ENCODE data around the gene CFAP57.
A peak's percentile ranks its signal among the peaks of the same experiment; 100 is the strongest.

CFAP57 gene

DNA sequence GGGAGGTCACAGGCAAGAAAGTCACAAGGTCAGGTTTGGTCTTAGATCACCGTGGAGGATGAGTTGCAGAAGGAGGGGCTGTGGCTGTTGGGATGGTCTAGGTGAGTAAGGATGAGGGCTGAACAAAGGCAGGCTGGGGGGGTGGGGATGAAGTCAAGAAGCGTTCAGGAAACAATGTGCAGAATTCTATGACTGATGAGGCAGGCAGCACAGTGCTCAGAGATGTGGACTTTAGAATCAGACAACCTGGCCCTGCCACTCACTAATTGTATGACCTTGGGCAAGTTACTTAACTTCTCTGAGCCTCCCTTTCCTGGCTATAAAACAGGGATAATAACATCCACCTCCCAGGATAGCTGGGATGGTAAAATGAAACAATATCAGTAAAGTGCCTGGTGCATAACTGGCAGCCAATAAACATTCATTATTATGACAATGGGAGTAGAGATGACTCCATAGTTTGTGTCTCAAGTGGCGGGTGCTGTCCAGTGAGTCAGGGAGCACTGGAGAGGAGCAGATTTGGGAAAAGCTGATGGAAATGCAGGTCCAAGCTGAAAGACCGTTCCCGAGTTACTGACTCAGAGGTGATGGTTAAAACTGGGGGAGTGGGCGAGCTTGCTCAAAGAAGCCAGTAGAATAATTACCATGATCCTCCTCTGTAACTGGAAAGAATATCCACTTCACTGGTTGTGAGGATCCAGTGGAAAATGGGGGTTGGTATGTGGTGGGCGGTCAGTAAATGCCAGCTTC is 130.8 kb downstream of the CFAP57 start:
- Histone ChIP-seq H3F3A (ENCODE audit: low read depth) (no peaks in the 10 kb centered on the region), H3K9me3 (ENCODE audit: insufficient read depth, low read depth, low read length) (no peaks in the 10 kb centered on the region), H3K27me3 (ENCODE audit: insufficient read depth, low read length, poor library complexity, severe bottlenecking) (no peaks in the 10 kb centered on the region), H3K36me3 (ENCODE audit: insufficient read depth, low read length) (no peaks in the 10 kb centered on the region), H3K9me2 (replicated peaks; ENCODE audit: low read depth, low read length) (no peaks in the 10 kb centered on the region), H3K4me3 (ENCODE audit: low read length, poor library complexity, severe bottlenecking) (no peak overlapping the region), H3K79me2 (ENCODE audit: insufficient read depth, low read length) (no peaks in the 10 kb centered on the region), H3K9ac (ENCODE audit: low read depth, low read length, poor library complexity, severe bottlenecking) (no peak overlapping the region), H3K4me2 (ENCODE audit: low read depth, low read length, poor library complexity, severe bottlenecking) (peak overlapping the region; percentile 16), H4K20me1 (ENCODE audit: insufficient read depth, low read length, poor library complexity, severe bottlenecking) (no peaks in the 10 kb centered on the region), H3K4me1 (ENCODE audit: insufficient read depth, low read length, poor library complexity, severe bottlenecking) (peaks cover 12% of the 10 kb centered on the region), H2AFZ (ENCODE audit: low read length) (no peak overlapping the region)
- TF ChIP-seq EZH2phosphoT487 (IDR thresholded peaks at IDR 0.05; ENCODE audit: borderline replicate concordance) (no peak), CTCF (conservative IDR thresholded peaks at IDR 0.05; ENCODE audit: low read length) (no peak)

DNA sequence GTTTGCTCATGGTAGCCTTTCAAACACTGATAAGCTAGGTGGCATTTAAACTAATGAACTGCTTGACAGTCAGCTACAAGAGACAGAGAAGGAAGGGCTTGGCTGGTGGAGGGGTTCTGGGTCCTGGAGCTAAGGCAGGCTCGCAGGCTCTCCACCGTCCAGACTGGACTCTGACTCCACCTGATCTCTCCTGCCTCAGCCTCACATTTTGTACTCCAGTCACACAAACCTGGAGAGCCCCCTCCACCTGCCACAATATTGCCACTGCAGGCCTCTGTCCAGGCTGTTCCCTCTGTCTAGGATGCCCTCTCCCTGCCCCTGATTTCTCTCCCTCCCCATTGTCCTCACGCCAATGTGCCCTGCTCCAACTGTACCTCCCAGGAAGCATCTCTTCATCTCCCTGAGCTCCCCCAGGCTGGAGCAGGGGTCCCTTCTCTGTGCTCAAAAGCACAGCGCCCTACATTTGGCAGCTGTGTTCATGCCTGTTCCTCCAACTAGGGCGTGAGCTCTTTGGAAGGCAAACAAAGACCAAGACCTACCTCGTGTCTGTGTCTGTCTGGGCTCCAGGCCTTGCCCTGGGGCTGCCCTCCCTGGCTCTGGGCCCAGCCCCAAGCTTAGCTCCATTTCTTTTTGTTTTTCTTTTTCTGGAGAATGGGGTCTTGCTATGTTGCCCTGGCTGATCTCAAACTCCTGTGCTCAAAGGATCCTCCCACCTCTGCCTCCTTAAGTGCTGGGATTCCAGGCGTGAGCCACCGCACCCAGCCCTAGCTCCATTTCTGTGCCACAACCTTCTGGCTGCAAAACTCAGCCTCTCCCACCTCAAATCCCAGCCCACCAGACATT is 131.6 kb downstream of the CFAP57 start:
- Histone ChIP-seq H3K4me1 (ENCODE audit: insufficient read depth, low read length, poor library complexity, severe bottlenecking) (peaks cover 12% of the 10 kb centered on the region), H3K27me3 (ENCODE audit: insufficient read depth, low read length, poor library complexity, severe bottlenecking) (no peaks in the 10 kb centered on the region), H3K4me2 (ENCODE audit: low read depth, low read length, poor library complexity, severe bottlenecking) (no peak overlapping the region), H3K9me2 (replicated peaks; ENCODE audit: low read depth, low read length) (no peaks in the 10 kb centered on the region), H3K9ac (ENCODE audit: low read depth, low read length, poor library complexity, severe bottlenecking) (no peak overlapping the region), H3K36me3 (ENCODE audit: insufficient read depth, low read length) (no peaks in the 10 kb centered on the region), H4K20me1 (ENCODE audit: insufficient read depth, low read length, poor library complexity, severe bottlenecking) (no peaks in the 10 kb centered on the region), H3F3A (ENCODE audit: low read depth) (no peaks in the 10 kb centered on the region), H3K4me3 (ENCODE audit: low read length, poor library complexity, severe bottlenecking) (no peak overlapping the region), H3K9me3 (ENCODE audit: insufficient read depth, low read depth, low read length) (no peaks in the 10 kb centered on the region), H2AFZ (ENCODE audit: low read length) (no peak overlapping the region), H3K79me2 (ENCODE audit: insufficient read depth, low read length) (no peaks in the 10 kb centered on the region)
- TF ChIP-seq CTCF (conservative IDR thresholded peaks at IDR 0.05; ENCODE audit: low read length), result no peak
- no peak for TF ChIP-seq EZH2phosphoT487 (IDR thresholded peaks at IDR 0.05; ENCODE audit: borderline replicate concordance)
